Measurements from ENCODE around the gene SPG7.
A peak's percentile ranks its signal among the peaks of the same experiment; 100 is the strongest.

Gene SPG7

DNA sequence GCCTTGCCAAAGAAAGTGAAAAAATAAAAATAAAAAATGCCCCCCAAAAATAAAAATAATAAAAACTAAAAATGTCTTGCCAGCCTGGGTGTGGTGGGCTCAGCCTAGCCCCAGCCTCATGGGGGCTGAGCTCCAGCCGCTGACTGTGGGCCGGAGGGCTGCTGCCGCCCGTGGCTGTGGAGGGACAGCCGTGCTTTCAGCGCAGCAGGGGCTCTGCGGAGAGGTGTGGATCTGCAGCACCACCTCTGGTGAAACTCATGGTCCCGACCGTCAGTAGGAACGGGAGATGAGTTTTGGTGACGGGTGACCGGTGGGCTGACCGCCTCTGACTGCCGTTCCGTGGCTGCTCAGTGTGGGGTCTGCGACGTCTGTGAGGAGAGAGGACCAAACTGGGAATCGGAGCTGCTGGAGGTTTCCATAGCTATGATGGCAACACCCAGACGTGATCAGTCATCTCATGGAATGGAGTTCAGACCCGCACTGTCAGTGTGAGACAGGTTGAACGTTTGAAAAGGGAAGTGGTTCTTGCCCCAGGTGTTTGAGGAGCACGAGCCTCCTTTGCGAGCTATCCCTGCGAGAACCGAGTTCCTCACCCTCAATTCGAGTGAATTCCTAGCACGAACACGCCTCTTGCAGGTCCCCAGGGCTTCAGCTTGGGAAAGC is 40.3 kb downstream of the SPG7 start:
- no peak for DNase-seq

GRCh38 chr16:89549007-89549700 is 41.0 kb downstream of the SPG7 start:
- no peak for DNase-seq

- DNase-seq: no peak
These were observed 42.3 kb downstream of the SPG7 start for GRCh38 chr16:89550421-89551007.

- DNase-seq: no peak
These were observed 44.1 kb downstream of the SPG7 start for GRCh38 chr16:89552329-89552728.

DNA sequence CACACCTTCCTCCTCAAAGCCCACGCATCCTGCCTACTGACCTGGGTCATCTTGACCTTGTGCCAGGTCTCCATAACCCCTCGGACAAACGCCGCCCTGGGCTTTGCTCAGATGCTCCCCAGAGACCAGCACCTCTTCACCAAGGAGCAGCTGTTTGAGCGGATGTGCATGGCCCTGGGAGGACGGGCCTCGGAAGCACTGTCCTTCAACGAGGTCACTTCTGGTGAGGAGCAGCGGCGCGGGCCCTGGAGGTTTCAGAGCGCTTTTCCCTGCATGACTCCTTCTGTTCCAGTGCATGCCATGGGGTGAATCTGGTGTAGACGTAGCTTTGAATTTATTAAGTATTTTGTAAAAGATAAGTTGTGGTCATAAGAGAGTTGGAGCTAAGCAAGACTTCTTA is 44.7 kb downstream of the SPG7 start:
- no peak for DNase-seq

DNA sequence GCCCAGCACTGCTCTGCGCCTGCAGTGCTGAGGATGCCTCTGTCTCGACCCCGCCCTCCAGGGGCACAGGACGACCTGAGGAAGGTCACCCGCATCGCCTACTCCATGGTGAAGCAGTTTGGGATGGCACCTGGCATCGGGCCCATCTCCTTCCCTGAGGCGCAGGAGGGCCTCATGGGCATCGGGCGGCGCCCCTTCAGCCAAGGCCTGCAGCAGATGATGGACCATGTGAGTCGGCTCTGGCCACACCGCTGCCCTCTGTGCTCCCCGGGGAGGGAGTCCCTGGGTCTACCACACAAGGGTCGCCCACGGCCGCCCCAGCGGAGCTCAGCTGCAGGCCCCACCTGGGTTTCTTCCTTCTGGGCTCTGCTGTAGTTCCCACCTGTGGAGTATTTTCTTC is 45.5 kb downstream of the SPG7 start:
- DNase-seq: no peak

GRCh38 chr16:89554343-89554742 is 46.1 kb downstream of the SPG7 start:
- no peak for DNase-seq

DNA sequence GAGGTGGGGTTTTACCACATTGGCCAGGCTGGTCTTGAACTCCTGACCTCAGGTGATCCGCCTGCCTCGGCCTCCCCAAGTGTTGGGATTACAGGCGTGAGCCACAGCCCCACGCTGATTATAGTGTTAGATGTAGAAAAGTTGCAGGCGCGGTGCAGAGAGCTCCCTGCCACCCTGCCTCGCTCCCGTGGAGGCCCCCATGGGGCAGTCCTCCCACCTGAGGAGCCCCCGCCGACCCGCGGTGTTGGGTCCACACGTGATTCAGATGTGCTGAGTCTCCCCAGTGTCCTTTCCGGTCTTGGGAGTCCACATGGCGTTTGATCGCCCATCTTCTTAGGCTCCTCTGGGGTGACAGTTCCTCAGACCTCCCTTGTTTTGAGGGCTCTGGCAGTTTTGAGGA is 47.1 kb downstream of the SPG7 start:
- DNase-seq: no peak

DNA sequence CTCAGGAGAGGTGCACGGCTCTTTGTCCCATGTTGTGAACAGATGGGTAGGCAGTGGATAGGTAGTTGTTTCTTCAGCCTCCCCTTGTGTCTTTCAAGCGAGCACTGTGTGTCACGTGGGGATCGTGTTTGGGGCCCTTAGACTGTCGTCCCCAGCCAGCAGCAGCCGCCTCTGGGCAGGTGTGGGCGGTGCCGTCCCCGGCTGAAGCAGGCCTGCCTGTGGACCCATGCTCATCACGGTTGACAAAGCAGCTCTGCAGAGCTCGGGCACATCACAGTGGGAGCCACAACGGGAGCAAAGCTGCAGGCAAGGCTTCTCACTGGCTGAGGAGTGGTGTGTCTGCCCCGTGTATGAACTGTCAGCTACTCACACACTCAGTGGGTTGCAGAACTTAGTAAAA is 47.6 kb downstream of the SPG7 start:
- DNase-seq: no peak

GRCh38 chr16:89556750-89557689 is 48.8 kb downstream of the SPG7 start:
- DNase-seq: peak; percentile 91 to 93

DNA sequence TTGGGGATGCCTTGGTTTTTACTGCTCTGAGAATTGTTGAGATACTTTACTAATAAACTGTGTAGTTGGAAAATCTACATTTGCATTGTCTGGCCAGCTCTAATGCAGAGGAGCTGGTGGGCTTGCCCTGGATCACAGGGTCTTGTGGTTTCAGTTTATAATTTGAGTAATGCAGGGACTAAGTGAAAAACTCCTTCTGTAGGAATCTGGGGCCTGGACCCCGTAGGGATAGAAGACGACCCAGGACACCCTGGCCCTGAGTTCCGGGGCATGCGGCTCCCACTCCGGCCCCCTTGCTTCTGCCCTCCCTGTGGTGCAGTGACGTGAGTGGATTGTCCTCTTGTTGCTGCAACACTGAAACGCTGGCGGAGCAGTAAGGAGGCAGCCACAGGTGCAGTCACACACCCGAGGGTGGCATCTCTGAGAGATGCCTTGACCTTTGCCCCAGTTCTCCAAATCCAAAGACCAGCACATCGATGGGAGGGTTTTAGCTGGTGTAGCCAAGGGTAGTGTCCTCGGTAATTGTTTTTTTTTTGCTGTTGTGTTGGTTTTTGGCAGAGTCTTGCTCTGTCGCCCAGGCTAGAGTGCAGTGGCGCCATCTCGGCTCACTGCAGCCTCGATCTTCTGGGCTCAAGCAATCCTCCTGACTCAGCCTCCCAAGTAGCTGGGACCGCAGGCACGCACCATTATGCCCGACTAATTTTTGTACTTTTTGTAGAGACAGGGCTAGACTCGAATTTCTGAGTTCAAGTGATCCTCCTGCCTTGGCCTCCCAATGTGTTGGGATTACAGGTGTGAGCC is 49.7 kb downstream of the SPG7 start:
- no peak for DNase-seq

- DNase-seq: peak; percentile 92
These were observed 52.4 kb downstream of the SPG7 start, which contains the start of gene RPL13 for GRCh38 chr16:89560378-89561141. RPL13 (plus strand) TSS chr16:89560682; CDS start chr16:89560960, 278 bp downstream.

GRCh38 chr16:89561142-89561883 is 53.1 kb downstream of the SPG7 start:
- peak in 1 of 2 donors; percentile 37 for DNase-seq

DNA sequence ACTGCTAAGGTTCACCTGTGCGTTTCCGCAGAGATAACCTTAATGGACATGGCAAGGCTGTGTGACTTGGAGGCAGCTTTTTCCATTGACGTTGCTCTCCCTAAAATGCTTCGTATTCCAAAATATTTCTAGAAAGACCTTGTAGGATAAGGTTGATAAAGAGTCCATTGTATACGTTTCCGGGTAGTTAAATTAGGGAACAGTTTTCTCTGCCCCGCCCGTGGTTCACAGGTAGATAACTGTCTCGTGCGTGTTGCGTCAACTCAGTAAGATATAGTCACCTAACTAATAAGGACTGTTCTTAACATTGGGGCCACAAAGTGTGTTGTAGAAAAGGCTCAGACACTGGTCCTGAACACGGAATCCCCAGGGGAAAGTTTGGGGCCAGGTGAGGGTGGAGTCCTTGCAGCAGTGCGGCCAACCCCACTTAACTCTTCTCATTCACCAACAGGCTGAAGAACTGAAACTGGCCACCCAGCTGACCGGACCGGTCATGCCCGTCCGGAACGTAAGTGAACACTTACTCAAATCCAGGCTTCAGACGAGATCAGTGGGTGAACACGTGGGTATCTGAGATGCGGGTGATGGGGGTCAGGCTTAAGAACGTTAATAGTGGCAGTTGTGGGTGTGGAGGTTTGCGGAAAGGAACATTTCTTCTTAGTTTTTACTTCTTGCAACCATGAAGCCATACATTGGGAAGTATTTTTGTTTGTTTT is 53.8 kb downstream of the SPG7 start:
- peak; percentile 27 to 28 for DNase-seq

DNA sequence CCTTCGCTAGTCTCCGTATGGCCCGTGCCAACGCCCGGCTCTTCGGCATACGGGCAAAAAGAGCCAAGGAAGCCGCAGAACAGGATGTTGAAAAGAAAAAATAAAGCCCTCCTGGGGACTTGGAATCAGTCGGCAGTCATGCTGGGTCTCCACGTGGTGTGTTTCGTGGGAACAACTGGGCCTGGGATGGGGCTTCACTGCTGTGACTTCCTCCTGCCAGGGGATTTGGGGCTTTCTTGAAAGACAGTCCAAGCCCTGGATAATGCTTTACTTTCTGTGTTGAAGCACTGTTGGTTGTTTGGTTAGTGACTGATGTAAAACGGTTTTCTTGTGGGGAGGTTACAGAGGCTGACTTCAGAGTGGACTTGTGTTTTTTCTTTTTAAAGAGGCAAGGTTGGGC is 54.7 kb downstream of the SPG7 start:
- DNase-seq: no peak

GRCh38 chr16:89563639-89564392 is 55.6 kb downstream of the SPG7 start:
- no peak for DNase-seq

GRCh38 chr16:89564476-89565255 is 56.5 kb downstream of the SPG7 start:
- peak; percentile 41 to 55 for DNase-seq

GRCh38 chr16:89565256-89565505 is 57.0 kb downstream of the SPG7 start:
- DNase-seq: no peak
